Activated CD8-positive, alpha-beta T cell treated with anti-CD3 and anti-CD28 coated beads, Interleukin-2, amount 10 ng/mL, durations not matched to agents 7 days and 5 days (primary cell): Measurements from ENCODE around the gene DCP2. TPM values are rescaled to one million over a fixed set of nuclear protein-coding genes. Genes with fewer than 3 reads are reported as not detected.
A peak's percentile ranks its signal among the peaks of the same experiment; 100 is the strongest.

Experiments used
- ATAC-seq: fragments of 150-1000 bp; cut with Tn5 transposase; one replicate; pipeline ENCODE4 v1.10.0; 2021; ENCODE audit warnings: moderate library complexity
- CTCF ChIA-PET: fragments of 350-600 bp; sonication (Branson Sonifier 250); formaldehyde crosslinking; loops from one replicate; lab custom pipeline; 2021; ENCODE audit warnings: antibody characterized with exemption; lab: Charles Lee
- POLR2A ChIA-PET: fragments of 350-600 bp; sonication (Branson Sonifier 250); formaldehyde crosslinking; loops from one replicate; lab custom pipeline; 2021; ENCODE audit warnings: antibody characterized with exemption; lab: Charles Lee
- DNase-seq: peaks from one replicate; pipeline ENCODE4 v3.0.0-alpha.2; 2020
- H3K27ac Mint-ChIP-seq: one replicate; pipeline ENCODE4 v1.8.0; 2021; ENCODE audit warnings: mild to moderate bottlenecking, mixed read lengths
- H3K27me3 Mint-ChIP-seq: one replicate; pipeline ENCODE4 v1.8.0; 2021; ENCODE audit warnings: low read depth, mixed read lengths
- H3K36me3 Mint-ChIP-seq: one replicate; pipeline ENCODE4 v1.8.0; 2021; ENCODE audit warnings: low read depth, mixed read lengths
- H3K4me1 Mint-ChIP-seq: one replicate; pipeline ENCODE4 v1.8.0; 2021; ENCODE audit warnings: low read depth, mixed read lengths
- H3K4me3 Mint-ChIP-seq: one replicate; pipeline ENCODE4 v1.8.0; 2021; ENCODE audit warnings: mild to moderate bottlenecking, mixed read lengths
- H3K9me3 Mint-ChIP-seq: one replicate; pipeline ENCODE4 v1.8.0; 2022; ENCODE audit warnings: mixed read lengths; ENCODE audit not compliant: insufficient read depth
- total RNA-seq, 2 experiments: library from RNA; stranded (reverse); gene quantifications; one replicate each; pipeline ENCODE4 v1.2.3, GENCODE V29; 2021

The DCP2 gene
- total RNA-seq, 2 experiments from 2014 or later, result 119 to 128 TPM

GRCh38 chr5:113022661-113023060 is 46.1 kb downstream of the DCP2 start:
- ChIA-PET CTCF (interaction anchor here (0.9 to 9.1 kb wide), 8 partner anchors 8 to 501 kb away, joined by 3 to 83 read pairs (median 4); no protein-coding TSS in a partner anchor), POLR2A (interaction anchor here (2.9 kb wide), 1 partner anchor 47 kb away, joined by 14 read pairs; the partner anchor contains the start of gene DCP2)
- peaks cover 81% of the 10 kb centered on the region for H3K36me3 Mint-ChIP-seq
- no peaks in the 10 kb centered on the region for H3K9me3 Mint-ChIP-seq
- DNase-seq, result peak; percentile 39
- no peaks in the 10 kb centered on the region for H3K27me3 Mint-ChIP-seq
- ATAC-seq, result peak; percentile 91
- peaks cover 64% of the 10 kb centered on the region for H3K4me1 Mint-ChIP-seq
- H3K4me3 Mint-ChIP-seq, result peak overlapping the region; percentile 55
- H3K27ac Mint-ChIP-seq, result peak overlapping the region; percentile 84

GRCh38 chr5:113024076-113024697 is 47.6 kb downstream of the DCP2 start:
- POLR2A ChIA-PET, result interaction anchor here (0.9 kb wide), 1 partner anchor 271 kb away, joined by 3 read pairs; no protein-coding TSS in a partner anchor
- peaks cover 71% of the 10 kb centered on the region for H3K36me3 Mint-ChIP-seq

GRCh38 chr5:113025596-113025995 is 49.0 kb downstream of the DCP2 start:
- Mint-ChIP-seq H3K9me3 (no peaks in the 10 kb centered on the region), H3K27ac (peak overlapping the region; percentile 52), H3K36me3 (peaks cover 62% of the 10 kb centered on the region), H3K27me3 (no peaks in the 10 kb centered on the region), H3K4me3 (no peak overlapping the region), H3K4me1 (peaks cover 38% of the 10 kb centered on the region)
- POLR2A ChIA-PET, result interaction anchor here (0.9 kb wide), 1 partner anchor 48 kb away, joined by 3 read pairs; no protein-coding TSS in a partner anchor
- no peak for DNase-seq
- CTCF ChIA-PET, result interaction anchor here (1.7 to 9.1 kb wide), 2 partner anchors 15 to 30 kb away, joined by 3 to 83 read pairs; no protein-coding TSS in a partner anchor
- no peak for ATAC-seq

More at GRCh38 chr5:113024076-113024697, 47.6 kb downstream of the DCP2 start:
- H3K4me1 Mint-ChIP-seq, result peaks cover 49% of the 10 kb centered on the region
- DNase-seq (no peak), ATAC-seq (no peak)
- H3K9me3 Mint-ChIP-seq, result no peaks in the 10 kb centered on the region
- no peak overlapping the region for H3K27ac Mint-ChIP-seq
- no peak overlapping the region for H3K4me3 Mint-ChIP-seq
- CTCF ChIA-PET, result interaction anchor here (1.9 to 9.1 kb wide), 2 partner anchors 14 to 28 kb away, joined by 4 to 83 read pairs; no protein-coding TSS in a partner anchor
- no peaks in the 10 kb centered on the region for H3K27me3 Mint-ChIP-seq

DNA sequence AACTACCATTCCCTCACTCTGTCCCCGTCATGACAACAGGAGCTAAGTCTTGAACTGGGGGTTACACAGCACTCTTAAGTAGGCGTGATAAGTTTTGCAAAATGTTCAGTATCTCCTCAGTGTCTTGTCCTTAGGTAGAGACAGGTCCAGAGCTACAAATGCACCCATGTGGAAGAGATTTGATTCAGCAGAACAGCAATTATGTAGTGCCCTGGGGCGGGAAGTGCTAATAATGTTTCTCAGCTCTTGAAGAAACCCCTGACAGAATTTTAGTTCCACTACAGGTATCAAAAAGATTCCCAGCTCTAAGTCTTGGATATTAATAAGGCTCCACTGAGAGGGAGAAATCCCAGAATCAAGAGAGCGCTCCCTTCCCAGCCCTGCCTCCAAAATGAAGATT is 49.6 kb downstream of the DCP2 start:
- no peaks in the 10 kb centered on the region for H3K9me3 Mint-ChIP-seq
- no peak overlapping the region for H3K4me3 Mint-ChIP-seq
- H3K27me3 Mint-ChIP-seq, result no peaks in the 10 kb centered on the region
- CTCF ChIA-PET, result interaction anchor here (1.7 to 9.1 kb wide), 2 partner anchors 15 to 30 kb away, joined by 3 to 83 read pairs; no protein-coding TSS in a partner anchor
- POLR2A ChIA-PET, result interaction anchor here (0.9 kb wide), 1 partner anchor 47 kb away, joined by 3 read pairs; no protein-coding TSS in a partner anchor
- ATAC-seq (no peak), DNase-seq (no peak)
- H3K36me3 Mint-ChIP-seq, result peaks cover 56% of the 10 kb centered on the region
- H3K4me1 Mint-ChIP-seq, result peaks cover 32% of the 10 kb centered on the region
- peak overlapping the region; percentile 52 for H3K27ac Mint-ChIP-seq

DNA sequence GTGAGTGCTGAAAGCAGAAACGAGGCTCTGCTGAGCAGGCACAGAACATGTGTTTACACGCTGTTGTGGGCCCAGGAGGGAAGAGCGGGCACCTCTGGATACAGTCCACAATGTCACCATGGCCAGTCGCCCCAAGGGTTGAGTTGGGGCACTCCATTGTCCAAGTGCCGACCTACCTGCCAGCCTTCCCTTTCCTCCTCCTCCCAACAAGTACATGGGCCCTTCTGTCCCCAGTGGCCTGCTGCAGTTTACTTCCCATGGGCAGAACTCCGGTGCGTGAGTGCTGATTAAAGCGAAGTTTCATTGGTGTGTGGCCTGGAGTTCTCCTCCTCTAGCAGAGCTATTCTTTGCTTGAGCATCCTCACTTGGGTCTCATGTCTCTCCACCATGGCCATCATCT is 50.4 kb downstream of the DCP2 start:
- CTCF ChIA-PET, result interaction anchor here (1.7 to 2.5 kb wide), 2 partner anchors 14 to 31 kb away, joined by 3 to 9 read pairs; no protein-coding TSS in a partner anchor
- DNase-seq, result no peak
- Mint-ChIP-seq H3K9me3 (no peaks in the 10 kb centered on the region), H3K36me3 (peaks cover 50% of the 10 kb centered on the region), H3K4me1 (peaks cover 24% of the 10 kb centered on the region), H3K27me3 (no peaks in the 10 kb centered on the region), H3K27ac (no peak overlapping the region), H3K4me3 (no peak overlapping the region)
- POLR2A ChIA-PET, result no interaction called here
- ATAC-seq, result no peak

- ChIA-PET CTCF (interaction anchor here (1.7 to 2.5 kb wide), 2 partner anchors 14 to 31 kb away, joined by 3 to 9 read pairs; no protein-coding TSS in a partner anchor), POLR2A (no interaction called here)
- Mint-ChIP-seq H3K27ac (no peak overlapping the region), H3K9me3 (no peaks in the 10 kb centered on the region), H3K36me3 (peaks cover 48% of the 10 kb centered on the region), H3K27me3 (no peaks in the 10 kb centered on the region), H3K4me1 (peaks cover 20% of the 10 kb centered on the region), H3K4me3 (no peak overlapping the region)
- no peak for DNase-seq
- no peak for ATAC-seq
Measured at GRCh38 chr5:113027431-113027830, 50.8 kb downstream of the DCP2 start.

DNA sequence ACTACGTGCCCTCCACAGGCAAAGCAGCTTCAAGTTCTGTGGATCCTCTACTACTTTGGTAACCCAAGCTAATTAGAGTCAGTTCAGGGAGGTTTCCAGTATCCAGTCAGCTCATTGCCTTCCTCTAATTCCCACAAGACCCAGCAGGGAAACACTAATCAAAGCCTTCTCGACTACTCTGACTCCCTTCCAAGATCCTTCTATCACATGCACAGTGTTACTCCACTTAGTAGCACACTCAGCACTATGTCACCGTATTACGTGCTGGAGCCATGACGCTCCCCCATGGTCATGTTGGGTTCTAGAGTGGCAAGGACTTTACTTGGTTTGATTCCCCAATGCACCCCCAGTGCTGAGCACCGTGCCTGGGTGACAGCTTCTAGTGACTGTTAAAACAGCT is 53.0 kb downstream of the DCP2 start:
- Mint-ChIP-seq H3K27ac (no peak overlapping the region), H3K27me3 (no peaks in the 10 kb centered on the region), H3K36me3 (peaks cover 30% of the 10 kb centered on the region), H3K4me1 (peaks cover 4% of the 10 kb centered on the region), H3K9me3 (no peaks in the 10 kb centered on the region), H3K4me3 (no peak overlapping the region)
- no peak for DNase-seq
- POLR2A ChIA-PET, result no interaction called here
- no peak for ATAC-seq
- CTCF ChIA-PET, result interaction anchor here (2.5 kb wide), 1 partner anchor 33 kb away, joined by 9 read pairs; no protein-coding TSS in a partner anchor

DNA sequence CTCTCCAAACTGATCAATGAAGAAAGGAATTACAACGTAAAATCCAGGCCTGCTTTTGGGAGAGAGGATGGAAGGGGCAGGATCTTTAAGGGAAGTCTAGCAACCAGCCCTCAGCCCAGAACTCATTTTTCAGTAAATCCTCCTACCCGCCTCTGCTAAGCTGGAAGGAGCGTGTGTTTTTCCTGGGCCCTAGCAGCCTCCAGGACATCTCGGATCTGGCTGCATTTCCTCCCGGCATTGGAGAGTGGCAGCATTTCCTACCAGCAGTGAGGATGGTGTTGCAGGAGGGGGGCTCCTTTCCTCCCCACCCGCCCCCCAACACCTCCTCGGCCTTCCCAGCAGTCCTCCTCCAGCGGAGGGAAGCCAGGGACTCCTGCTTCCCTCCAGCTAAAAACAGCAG is 54.5 kb downstream of the DCP2 start:
- H3K27me3 Mint-ChIP-seq, result no peaks in the 10 kb centered on the region
- ATAC-seq (no peak), DNase-seq (peak; percentile 12)
- H3K9me3 Mint-ChIP-seq, result no peaks in the 10 kb centered on the region
- no peak overlapping the region for H3K27ac Mint-ChIP-seq
- peaks cover 7% of the 10 kb centered on the region for H3K4me1 Mint-ChIP-seq
- ChIA-PET CTCF (interaction anchor here (1.0 kb wide), 1 partner anchor 9 kb away, joined by 4 read pairs; no protein-coding TSS in a partner anchor), POLR2A (interaction anchor here (0.7 kb wide), 2 partner anchors 55 to 509 kb away, joined by 3 to 5 read pairs; partner anchors contain the start of gene DCP2)
- H3K36me3 Mint-ChIP-seq, result peaks cover 21% of the 10 kb centered on the region
- H3K4me3 Mint-ChIP-seq, result no peak overlapping the region

DNA sequence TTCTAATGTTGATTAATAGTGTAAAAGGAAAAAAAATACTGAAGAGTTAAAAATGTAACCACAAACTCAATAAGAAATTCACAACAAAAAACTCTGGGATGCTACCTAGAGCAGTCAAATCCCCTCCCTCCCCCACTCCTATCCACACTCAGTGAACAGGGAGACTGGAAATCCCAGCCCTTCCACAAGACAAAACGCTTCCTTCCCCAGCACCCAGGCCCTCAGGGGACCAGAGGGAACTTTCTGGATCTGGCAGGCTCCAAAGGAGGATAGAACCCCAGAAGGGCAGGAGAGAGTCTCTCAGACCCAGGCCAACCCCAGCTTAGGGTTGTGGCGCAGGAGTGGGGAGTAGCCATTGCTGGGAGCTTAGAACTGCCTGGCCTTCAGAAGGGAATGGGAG is 55.0 kb downstream of the DCP2 start:
- Mint-ChIP-seq H3K36me3 (peaks cover 16% of the 10 kb centered on the region), H3K27me3 (no peaks in the 10 kb centered on the region), H3K4me3 (no peak overlapping the region), H3K27ac (no peak overlapping the region), H3K4me1 (peaks cover 7% of the 10 kb centered on the region), H3K9me3 (no peaks in the 10 kb centered on the region)
- CTCF ChIA-PET, result interaction anchor here (1.0 kb wide), 1 partner anchor 9 kb away, joined by 4 read pairs; no protein-coding TSS in a partner anchor
- POLR2A ChIA-PET, result interaction anchor here (0.7 kb wide), 1 partner anchor 510 kb away, joined by 5 read pairs; no protein-coding TSS in a partner anchor
- no peak for ATAC-seq
- no peak for DNase-seq

DNA sequence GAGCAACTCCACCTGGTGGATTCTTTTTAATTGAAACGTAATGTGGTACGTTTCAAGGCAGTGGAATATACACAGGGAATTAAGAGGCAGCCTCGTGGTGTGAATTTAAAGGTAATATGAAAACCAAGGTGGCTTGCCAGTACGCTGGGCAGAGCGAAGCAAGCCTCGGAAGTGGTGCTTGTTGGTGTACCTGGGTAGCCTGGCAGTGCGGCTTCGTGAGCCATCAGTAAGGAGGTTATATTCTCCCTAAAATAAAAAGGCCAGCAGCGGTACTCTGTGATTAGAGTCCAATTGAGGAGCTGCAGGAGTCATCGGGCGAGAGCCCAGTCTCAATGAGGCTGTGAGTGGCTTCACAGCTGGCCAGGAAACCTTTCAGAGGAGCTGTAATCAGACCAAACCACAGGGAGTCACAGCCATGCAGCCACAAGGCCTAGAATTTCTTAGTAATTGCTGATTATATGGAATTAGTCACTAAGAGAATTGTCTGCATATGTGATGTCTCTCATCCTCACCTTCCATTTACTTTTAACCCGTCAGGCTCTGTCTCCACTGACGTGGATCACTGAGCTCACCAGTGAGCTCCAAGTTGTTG is 57.7 kb downstream of the DCP2 start:
- H3K9me3 Mint-ChIP-seq, result no peaks in the 10 kb centered on the region
- H3K4me1 Mint-ChIP-seq, result peaks cover 7% of the 10 kb centered on the region
- no peak overlapping the region for H3K27ac Mint-ChIP-seq
- ChIA-PET POLR2A (no interaction called here), CTCF (interaction anchor here (1.1 to 2.4 kb wide), 2 partner anchors 38 to 296 kb away, joined by 3 to 11 read pairs; no protein-coding TSS in a partner anchor)
- no peaks in the 10 kb centered on the region for H3K27me3 Mint-ChIP-seq
- DNase-seq, result peak; percentile 17
- no peak overlapping the region for H3K4me3 Mint-ChIP-seq
- no peaks in the 10 kb centered on the region for H3K36me3 Mint-ChIP-seq
- no peak for ATAC-seq

DNA sequence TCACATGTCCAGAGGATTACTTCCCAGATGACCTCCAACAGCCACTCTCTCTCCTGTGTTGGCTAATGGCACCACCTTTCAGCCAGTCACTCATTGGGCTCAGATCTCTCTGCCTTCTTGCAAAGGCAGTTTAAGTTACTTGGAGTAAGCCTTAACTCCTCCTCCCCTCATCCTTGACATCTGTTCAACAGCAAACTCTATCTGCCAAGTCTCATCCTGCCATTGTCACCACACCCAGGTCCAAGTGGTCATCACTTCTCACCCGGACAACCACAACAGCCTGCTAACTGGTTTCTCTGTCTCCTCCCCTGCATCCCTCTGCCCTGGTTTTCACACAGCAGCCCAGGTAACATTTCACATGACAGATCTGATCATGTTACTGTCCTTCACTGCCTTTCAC is 58.5 kb downstream of the DCP2 start:
- DNase-seq (peak; percentile 17), ATAC-seq (no peak)
- Mint-ChIP-seq H3K4me1 (peaks cover 7% of the 10 kb centered on the region), H3K4me3 (no peak overlapping the region), H3K27me3 (no peaks in the 10 kb centered on the region), H3K9me3 (no peaks in the 10 kb centered on the region), H3K27ac (peak overlapping the region; percentile 14), H3K36me3 (no peaks in the 10 kb centered on the region)
- ChIA-PET POLR2A (no interaction called here), CTCF (interaction anchor here (2.4 kb wide), 1 partner anchor 39 kb away, joined by 11 read pairs; no protein-coding TSS in a partner anchor)
